ENCODE results near the gene NEDD4. TPM values are rescaled to one million over a fixed set of nuclear protein-coding genes. Genes with fewer than 3 reads are reported as not detected.

Gene NEDD4
- total RNA-seq, 2 experiments from 2014 or later: 9.8 to 13.0 TPM

DNA sequence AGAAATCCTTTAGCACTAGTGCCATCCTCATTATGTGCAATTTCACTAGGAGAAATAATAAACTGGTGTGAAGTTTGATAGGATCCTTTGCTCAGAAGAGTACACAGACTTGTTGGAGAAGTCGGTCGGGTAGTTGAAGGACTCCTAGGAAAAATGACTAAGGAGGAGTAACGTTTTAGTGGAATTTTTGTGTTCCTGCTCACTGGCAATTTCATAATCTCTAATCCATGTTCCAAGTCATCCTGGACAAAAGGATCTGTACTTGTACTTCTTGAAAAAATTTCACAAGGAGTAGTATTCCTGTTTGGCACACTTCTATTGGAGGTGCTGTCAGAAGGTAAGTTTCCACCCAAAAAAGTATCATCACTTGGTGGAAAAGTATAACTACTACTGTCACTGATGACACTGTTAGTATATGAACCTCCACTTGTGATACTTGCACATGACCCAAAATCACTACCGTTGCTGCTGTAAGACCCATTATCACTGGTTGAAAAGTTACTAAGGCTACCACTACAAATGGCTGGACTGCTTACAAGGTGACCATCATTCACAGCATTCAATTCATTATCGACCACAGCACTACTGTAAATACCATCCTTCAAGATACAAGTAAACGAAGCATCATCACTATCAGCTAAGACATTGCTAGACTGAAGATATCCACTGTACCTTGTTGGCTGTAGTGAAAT is 77.4 kb downstream of the NEDD4 start:
- no peaks in the 10 kb centered on the region for H3K36me3 Mint-ChIP-seq (ENCODE audit: low read depth)
- H3K4me1 Mint-ChIP-seq: no peaks in the 10 kb centered on the region
- H3K27me3 Mint-ChIP-seq: no peaks in the 10 kb centered on the region
- no peak for DNase-seq
- CTCF ChIA-PET: interaction anchor here (1.3 to 2.0 kb wide), 2 partner anchors 35 to 69 kb away, joined by 4 to 6 read pairs; no protein-coding TSS in a partner anchor
- POLR2A ChIA-PET: interaction anchor here (1.0 kb wide), 1 partner anchor 78 kb away, joined by 3 read pairs; the partner anchor contains the start of gene NEDD4
- no peaks in the 10 kb centered on the region for H3K9me3 Mint-ChIP-seq
- no peak overlapping the region for H3K4me3 Mint-ChIP-seq
- H3K27ac Mint-ChIP-seq: no peak overlapping the region

DNA sequence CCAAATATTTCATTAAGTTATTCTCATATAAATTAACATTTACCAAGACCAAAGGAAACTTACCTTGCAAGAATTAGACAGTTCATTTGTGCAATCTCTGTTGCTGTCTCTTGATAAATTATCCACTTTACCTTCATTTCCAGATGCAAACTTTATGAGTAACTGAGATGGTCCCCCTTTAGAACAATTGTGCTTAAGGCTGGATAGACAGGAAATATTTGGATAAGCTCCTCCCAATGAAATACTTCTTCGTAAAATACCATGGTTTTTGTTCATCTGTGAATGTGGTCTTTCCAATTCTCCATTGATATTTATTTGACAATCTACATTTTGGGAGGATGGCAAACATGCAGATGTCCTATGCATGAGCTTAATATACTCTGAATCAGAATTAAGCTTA is 78.2 kb downstream of the NEDD4 start:
- Mint-ChIP-seq H3K9me3 (no peaks in the 10 kb centered on the region), H3K27me3 (no peaks in the 10 kb centered on the region), H3K36me3 (ENCODE audit: low read depth) (no peaks in the 10 kb centered on the region), H3K4me3 (no peak overlapping the region), H3K27ac (no peak overlapping the region), H3K4me1 (no peaks in the 10 kb centered on the region)
- ChIA-PET POLR2A (no interaction called here), CTCF (no interaction called here)
- no peak for DNase-seq

- CTCF ChIA-PET: no interaction called here
- Mint-ChIP-seq H3K4me3 (no peak overlapping the region), H3K9me3 (no peaks in the 10 kb centered on the region), H3K27ac (no peak overlapping the region), H3K27me3 (no peaks in the 10 kb centered on the region), H3K4me1 (no peaks in the 10 kb centered on the region), H3K36me3 (ENCODE audit: low read depth) (no peaks in the 10 kb centered on the region)
- DNase-seq: no peak
- POLR2A ChIA-PET: no interaction called here
Measured at GRCh38 chr15:55914446-55914845, 79.0 kb downstream of the NEDD4 start.

DNA sequence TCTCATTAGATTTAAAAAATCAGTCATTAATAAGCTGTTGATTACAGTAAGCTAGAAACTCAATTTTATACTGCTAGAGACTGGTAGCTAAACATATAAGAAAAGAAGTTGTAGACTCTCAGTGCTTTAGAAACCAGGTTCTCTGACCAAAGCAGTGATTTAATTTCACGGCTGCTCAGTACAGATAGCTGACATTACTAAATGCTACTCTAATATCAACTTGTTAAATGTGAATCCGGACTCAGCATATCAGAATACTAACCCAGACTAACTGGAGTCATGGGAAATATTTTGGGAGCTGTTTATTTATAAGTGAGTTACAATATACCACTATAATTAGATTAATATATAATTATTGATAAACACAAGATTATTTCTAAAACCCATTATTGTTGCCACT is 80.4 kb downstream of the NEDD4 start:
- H3K4me1 Mint-ChIP-seq: no peaks in the 10 kb centered on the region
- POLR2A ChIA-PET: no interaction called here

DNA sequence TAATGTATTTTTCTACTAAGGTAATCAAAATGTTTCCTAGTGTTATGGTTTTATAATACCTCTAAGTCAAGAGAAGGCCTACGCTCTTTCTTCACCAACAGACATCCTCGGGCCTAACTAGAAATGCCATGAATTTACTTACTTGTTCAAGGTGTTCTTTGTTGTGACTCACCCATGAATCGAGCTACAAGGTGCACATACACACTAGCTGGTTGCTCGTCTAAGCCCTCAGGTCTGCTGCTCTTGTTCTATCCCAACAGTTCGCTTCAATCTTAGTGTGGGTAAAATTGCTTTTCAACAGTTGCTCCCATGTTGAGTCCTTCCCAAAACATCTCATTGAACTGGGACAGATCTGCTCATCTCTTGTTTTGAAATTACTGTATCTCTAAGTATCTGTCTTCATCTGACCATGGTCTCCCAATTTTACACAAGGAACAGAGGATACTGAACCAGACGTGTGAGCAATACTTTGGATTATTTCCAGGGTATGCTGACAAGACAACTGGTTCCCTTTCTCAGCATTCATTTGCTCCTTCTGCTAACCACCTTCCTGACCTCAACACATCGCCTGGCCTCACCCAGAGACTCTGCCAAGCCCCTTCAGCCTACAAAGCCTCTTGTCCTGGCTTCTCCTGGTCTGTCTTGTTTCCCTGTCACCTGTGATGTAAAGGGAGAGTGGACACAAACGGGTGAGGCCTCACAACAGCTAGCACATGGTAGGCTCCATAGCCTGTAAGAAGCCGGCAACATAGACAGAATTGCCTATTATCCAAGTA is 84.2 kb downstream of the NEDD4 start:
- Mint-ChIP-seq H3K27me3 (no peaks in the 10 kb centered on the region), H3K9me3 (no peaks in the 10 kb centered on the region), H3K36me3 (ENCODE audit: low read depth) (no peaks in the 10 kb centered on the region), H3K27ac (no peak overlapping the region), H3K4me3 (no peak overlapping the region), H3K4me1 (no peaks in the 10 kb centered on the region)
- CTCF ChIA-PET: no interaction called here
- no peak for DNase-seq
- POLR2A ChIA-PET: no interaction called here

More for the DNA sequence above, 80.4 kb downstream of the NEDD4 start:
- Mint-ChIP-seq H3K36me3 (ENCODE audit: low read depth) (no peaks in the 10 kb centered on the region), H3K27ac (no peak overlapping the region), H3K27me3 (no peaks in the 10 kb centered on the region), H3K4me3 (no peak overlapping the region), H3K9me3 (no peaks in the 10 kb centered on the region)
- CTCF ChIA-PET: interaction anchor here (0.5 kb wide), 1 partner anchor 1342 kb away, joined by 5 read pairs; no protein-coding TSS in a partner anchor
- no peak for DNase-seq

DNA sequence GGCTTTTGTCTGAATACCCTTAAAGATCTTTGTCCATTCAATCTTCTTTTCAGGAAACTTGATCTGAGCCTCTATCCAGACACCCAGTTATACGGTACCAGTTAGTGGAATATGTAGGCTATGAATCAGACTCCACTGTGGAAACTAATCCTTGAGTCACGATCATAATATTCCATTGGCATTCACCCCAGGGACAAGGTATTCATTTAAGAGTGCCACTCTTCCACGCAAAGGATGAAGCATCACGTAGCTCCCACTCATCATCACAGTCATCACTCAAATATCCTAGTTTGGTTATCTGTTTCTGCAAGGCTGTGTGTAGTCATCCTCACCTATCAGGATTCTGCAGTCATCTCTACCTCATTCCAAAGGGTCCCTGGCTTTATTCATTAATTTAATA is 85.6 kb downstream of the NEDD4 start:
- DNase-seq: no peak
- ChIA-PET POLR2A (no interaction called here), CTCF (no interaction called here)
- Mint-ChIP-seq H3K9me3 (no peaks in the 10 kb centered on the region), H3K36me3 (ENCODE audit: low read depth) (no peaks in the 10 kb centered on the region), H3K4me1 (no peaks in the 10 kb centered on the region), H3K27me3 (no peaks in the 10 kb centered on the region), H3K4me3 (no peak overlapping the region), H3K27ac (no peak overlapping the region)

DNA sequence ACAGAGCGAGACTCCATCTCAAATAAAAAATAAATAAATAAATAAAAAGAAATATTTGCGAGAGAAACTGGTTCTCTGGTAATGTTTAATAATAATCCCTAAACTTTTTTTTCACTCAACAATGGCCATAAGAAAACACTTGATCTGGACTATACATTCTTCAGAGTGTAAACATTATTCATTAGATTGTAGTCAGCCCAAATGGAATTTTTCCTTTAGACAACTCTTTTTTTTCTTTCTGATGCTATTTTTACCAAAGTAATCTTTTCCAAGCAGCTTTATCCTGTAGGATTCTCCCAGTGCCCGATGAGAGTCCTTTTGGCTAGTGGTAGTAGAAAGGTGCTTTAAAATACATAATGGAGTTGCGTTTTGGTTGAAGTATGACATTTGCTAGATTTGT is 90.4 kb downstream of the NEDD4 start:
- H3K36me3 Mint-ChIP-seq (ENCODE audit: low read depth): no peaks in the 10 kb centered on the region
- no peaks in the 10 kb centered on the region for H3K27me3 Mint-ChIP-seq
- ChIA-PET POLR2A (no interaction called here), CTCF (no interaction called here)
- H3K27ac Mint-ChIP-seq: no peak overlapping the region
- no peak for DNase-seq
- no peak overlapping the region for H3K4me3 Mint-ChIP-seq
- H3K9me3 Mint-ChIP-seq: no peaks in the 10 kb centered on the region
- no peaks in the 10 kb centered on the region for H3K4me1 Mint-ChIP-seq

GRCh38 chr15:55900019-55900418 is 93.4 kb downstream of the NEDD4 start:
- DNase-seq: no peak
- no peak overlapping the region for H3K27ac Mint-ChIP-seq
- no peak overlapping the region for H3K4me3 Mint-ChIP-seq
- POLR2A ChIA-PET: no interaction called here
- no peaks in the 10 kb centered on the region for H3K27me3 Mint-ChIP-seq
- CTCF ChIA-PET: interaction anchor here (1.1 to 1.4 kb wide), 4 partner anchors 18 to 251 kb away, joined by 3 to 6 read pairs (median 3); no protein-coding TSS in a partner anchor
- peaks cover 5% of the 10 kb centered on the region for H3K4me1 Mint-ChIP-seq
- no peaks in the 10 kb centered on the region for H3K36me3 Mint-ChIP-seq (ENCODE audit: low read depth)
- H3K9me3 Mint-ChIP-seq: no peaks in the 10 kb centered on the region

- POLR2A ChIA-PET: no interaction called here
- Mint-ChIP-seq H3K27ac (no peak overlapping the region), H3K36me3 (ENCODE audit: low read depth) (no peaks in the 10 kb centered on the region), H3K4me3 (no peak overlapping the region), H3K9me3 (no peaks in the 10 kb centered on the region), H3K4me1 (peaks cover 6% of the 10 kb centered on the region), H3K27me3 (no peaks in the 10 kb centered on the region)
- CTCF ChIA-PET: interaction anchor here (1.1 to 1.4 kb wide), 4 partner anchors 18 to 251 kb away, joined by 3 to 6 read pairs (median 3); no protein-coding TSS in a partner anchor
- DNase-seq: no peak
Measured at GRCh38 chr15:55899537-55899936, 93.9 kb downstream of the NEDD4 start.

DNA sequence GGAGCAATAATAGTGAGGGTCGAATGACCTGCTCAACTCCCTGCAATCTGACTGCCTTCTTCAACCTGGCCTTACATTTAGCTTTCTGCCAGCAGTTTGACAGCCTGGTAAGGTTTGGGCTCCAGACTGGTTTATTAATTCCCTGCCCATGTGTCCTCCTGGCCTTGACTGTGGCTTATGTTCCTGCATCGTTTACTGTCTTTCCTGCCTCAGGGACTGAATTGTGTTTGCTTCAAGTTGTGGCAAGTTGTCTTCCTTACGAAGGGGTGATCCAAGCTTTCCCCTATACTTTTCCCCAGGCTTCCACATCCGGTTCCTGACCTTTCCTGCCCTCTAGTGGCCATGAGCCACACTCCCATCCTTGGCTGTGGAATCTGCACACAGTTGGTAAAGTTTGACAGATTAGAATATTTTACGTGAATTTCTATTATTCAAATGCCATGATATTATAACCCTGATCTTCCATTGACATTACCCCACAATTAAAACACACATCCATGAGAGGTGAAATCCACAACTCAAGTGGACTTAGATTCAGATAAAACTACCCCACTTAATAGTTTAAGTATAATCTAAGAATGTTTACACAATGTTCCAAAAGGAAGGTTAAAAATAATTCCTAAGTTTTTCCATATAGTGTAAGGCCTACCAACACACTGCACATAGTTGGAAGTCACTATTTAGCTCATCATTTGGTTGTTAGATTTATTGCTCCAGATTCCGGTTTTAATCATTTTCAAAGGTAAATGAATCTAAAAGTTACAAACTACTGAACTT is 95.7 kb downstream of the NEDD4 start:
- no peaks in the 10 kb centered on the region for H3K27me3 Mint-ChIP-seq
- no peaks in the 10 kb centered on the region for H3K36me3 Mint-ChIP-seq (ENCODE audit: low read depth)
- no peak overlapping the region for H3K4me3 Mint-ChIP-seq
- H3K27ac Mint-ChIP-seq: no peak overlapping the region
- no peak for DNase-seq
- CTCF ChIA-PET: no interaction called here
- H3K4me1 Mint-ChIP-seq: peaks cover 7% of the 10 kb centered on the region
- H3K9me3 Mint-ChIP-seq: no peaks in the 10 kb centered on the region
- POLR2A ChIA-PET: no interaction called here

- no peak overlapping the region for H3K4me3 Mint-ChIP-seq
- no peaks in the 10 kb centered on the region for H3K36me3 Mint-ChIP-seq (ENCODE audit: low read depth)
- DNase-seq: no peak
- no peaks in the 10 kb centered on the region for H3K27me3 Mint-ChIP-seq
- ChIA-PET POLR2A (no interaction called here), CTCF (no interaction called here)
- peaks cover 7% of the 10 kb centered on the region for H3K4me1 Mint-ChIP-seq
- H3K9me3 Mint-ChIP-seq: no peaks in the 10 kb centered on the region
- no peak overlapping the region for H3K27ac Mint-ChIP-seq
Measured at GRCh38 chr15:55894399-55894965, 98.9 kb downstream of the NEDD4 start.

GRCh38 chr15:55893852-55894251 is 99.6 kb downstream of the NEDD4 start:
- Mint-ChIP-seq H3K36me3 (ENCODE audit: low read depth) (no peaks in the 10 kb centered on the region), H3K9me3 (no peaks in the 10 kb centered on the region)

DNA sequence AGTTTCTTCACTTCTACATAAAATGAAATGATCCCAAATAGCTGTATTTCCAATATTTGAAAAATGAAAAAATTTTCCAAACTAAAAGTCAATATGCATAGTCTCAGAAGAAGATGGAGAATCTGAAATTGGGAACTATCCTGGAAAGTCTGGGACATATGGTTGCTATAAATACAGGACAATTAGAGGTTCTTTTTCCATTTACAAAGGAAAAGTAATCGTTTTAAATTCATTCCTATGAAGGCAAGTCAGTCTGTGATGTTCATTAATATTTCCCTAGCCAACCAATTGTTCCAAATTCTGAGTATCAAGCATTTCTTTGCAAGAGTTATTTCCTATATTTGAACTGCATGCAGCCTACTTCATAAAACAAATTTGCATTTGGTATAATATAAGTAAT is 102.2 kb downstream of the NEDD4 start:
- Mint-ChIP-seq H3K4me3 (no peak overlapping the region), H3K36me3 (ENCODE audit: low read depth) (no peaks in the 10 kb centered on the region), H3K27me3 (peaks cover 7% of the 10 kb centered on the region), H3K4me1 (peaks cover 7% of the 10 kb centered on the region), H3K27ac (no peak overlapping the region), H3K9me3 (peaks cover 4% of the 10 kb centered on the region)
- CTCF ChIA-PET: no interaction called here
- no peak for DNase-seq
- POLR2A ChIA-PET: no interaction called here

More at GRCh38 chr15:55893852-55894251, 99.6 kb downstream of the NEDD4 start:
- Mint-ChIP-seq H3K4me3 (no peak overlapping the region), H3K27ac (no peak overlapping the region), H3K4me1 (peaks cover 7% of the 10 kb centered on the region), H3K27me3 (peaks cover 2% of the 10 kb centered on the region)
- DNase-seq: no peak
- POLR2A ChIA-PET: no interaction called here
- CTCF ChIA-PET: no interaction called here

All from activated CD4-positive, alpha-beta memory T cell treated with anti-CD3 and anti-CD28 coated beads, Interleukin-2, amount 10 ng/mL, durations not matched to agents 7 days and 5 days (primary cell).